Stimulated activated CD8-positive, alpha-beta memory T cell treated with anti-CD3 and anti-CD28 coated beads, Interleukin-12 subunit alpha, Interleukin-12 subunit beta, amount 100 ng/mL, for 4 hours (primary cell): ENCODE data around the gene HOXC11.

Experiments used
- DNase-seq: peaks from one replicate; pipeline ENCODE4 v3.0.0-alpha.2; 2020; ENCODE audit warnings: low read depth

Gene HOXC11

DNA sequence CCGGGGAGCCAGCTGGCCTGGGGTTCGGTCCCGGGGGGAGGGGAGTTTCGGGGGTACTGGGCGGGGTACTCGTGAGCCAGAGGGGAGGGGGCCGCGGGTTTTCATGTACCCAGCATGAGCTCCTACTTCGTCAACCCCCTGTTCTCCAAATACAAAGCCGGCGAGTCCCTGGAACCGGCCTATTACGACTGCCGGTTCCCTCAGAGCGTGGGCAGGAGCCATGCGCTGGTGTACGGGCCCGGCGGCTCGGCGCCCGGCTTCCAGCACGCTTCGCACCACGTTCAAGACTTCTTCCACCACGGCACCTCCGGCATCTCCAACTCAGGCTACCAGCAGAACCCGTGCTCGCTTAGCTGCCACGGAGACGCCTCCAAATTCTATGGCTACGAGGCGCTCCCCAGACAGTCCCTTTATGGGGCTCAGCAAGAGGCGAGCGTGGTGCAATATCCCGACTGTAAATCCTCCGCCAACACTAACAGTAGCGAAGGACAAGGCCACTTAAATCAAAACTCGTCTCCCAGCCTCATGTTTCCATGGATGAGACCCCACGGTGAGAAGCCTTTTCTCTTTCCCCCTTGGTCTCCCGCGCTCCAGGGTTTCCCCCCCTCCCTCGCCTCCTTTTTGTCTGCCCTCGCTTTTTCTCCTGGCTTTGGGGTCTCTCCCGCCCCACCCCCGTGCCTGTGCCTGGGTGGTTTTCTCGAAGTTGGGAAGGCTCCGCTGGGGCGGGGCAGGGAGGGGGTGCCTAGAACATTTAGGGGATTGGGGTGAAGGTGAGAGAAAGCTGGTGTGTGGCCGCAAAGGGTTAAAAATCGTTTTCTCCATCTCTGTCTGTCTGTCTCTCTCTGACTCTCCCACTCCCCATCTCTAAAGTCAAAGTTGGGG lies 36.5 kb downstream of the HOXC11 start:
- DNase-seq: no peak

DNA sequence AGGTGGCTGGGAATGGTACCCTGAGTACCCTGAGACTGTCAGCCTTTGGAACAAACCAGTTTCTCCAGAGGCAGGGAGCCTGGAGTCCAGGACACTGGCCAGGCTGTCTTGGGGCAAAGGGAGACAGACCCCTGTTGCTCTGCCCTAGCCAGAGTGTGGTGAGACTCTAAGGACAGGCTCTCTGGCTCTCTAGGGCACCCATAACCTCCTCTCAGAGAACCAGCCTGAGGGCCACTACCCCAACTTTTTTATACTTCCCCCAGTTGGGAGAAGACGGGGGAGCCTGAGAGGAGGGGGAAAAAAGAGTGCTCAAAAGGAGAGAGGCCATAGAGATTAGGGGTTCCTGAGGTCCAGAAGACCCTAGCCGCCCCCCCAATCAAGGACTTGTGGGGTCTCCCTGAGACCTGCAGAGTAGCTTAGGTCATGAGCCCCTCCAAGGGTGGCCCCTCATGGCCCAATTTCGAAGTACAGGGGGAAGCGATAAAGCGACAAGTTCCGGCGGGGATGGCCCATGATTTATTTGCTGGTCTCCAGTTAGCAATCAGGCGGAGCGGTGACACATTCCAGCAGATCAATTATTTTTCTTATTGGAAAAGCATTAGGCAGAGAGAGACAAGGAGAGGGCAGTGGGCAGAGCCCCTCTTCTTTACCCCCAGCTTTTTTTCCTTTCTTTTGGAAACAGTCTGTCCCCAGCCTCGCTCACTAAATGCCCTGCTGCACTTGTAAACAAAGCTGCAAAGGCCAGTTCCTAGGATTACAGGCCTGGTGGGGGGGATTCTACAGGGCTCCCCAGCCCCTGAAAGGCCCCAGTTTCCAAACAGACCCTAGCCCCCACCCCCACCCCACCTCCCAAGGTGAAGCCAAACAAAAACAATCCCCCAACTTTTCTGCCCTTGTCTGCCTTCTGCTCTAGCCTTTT lies 37.4 kb downstream of the HOXC11 start:
- no peak for DNase-seq

DNA sequence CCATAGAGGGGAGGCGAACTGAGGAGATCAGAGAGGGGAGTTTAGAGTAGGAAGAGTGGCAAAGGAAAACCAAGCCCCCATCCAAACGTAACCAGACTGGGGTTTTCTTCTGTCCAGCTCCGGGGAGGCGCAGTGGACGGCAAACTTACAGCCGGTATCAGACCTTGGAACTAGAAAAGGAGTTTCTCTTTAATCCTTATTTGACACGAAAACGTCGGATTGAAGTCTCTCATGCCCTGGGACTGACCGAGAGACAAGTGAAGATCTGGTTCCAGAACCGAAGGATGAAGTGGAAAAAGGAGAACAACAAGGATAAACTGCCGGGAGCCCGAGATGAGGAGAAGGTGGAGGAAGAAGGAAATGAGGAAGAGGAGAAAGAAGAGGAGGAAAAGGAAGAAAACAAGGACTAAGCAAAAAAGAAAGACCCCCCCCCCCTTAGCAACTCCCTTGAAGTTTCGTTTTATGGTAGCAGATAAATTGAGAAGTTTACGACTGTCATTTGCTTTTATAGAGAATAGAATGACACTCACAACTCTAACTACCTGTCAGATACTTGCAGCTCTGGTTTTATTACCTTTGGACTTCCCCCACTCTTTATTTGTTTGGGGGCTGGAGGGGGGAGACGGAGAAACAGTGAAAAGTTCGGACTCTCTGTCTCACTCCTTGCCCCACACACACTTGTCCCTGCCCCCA lies 38.2 kb downstream of the HOXC11 start:
- no peak for DNase-seq

DNA sequence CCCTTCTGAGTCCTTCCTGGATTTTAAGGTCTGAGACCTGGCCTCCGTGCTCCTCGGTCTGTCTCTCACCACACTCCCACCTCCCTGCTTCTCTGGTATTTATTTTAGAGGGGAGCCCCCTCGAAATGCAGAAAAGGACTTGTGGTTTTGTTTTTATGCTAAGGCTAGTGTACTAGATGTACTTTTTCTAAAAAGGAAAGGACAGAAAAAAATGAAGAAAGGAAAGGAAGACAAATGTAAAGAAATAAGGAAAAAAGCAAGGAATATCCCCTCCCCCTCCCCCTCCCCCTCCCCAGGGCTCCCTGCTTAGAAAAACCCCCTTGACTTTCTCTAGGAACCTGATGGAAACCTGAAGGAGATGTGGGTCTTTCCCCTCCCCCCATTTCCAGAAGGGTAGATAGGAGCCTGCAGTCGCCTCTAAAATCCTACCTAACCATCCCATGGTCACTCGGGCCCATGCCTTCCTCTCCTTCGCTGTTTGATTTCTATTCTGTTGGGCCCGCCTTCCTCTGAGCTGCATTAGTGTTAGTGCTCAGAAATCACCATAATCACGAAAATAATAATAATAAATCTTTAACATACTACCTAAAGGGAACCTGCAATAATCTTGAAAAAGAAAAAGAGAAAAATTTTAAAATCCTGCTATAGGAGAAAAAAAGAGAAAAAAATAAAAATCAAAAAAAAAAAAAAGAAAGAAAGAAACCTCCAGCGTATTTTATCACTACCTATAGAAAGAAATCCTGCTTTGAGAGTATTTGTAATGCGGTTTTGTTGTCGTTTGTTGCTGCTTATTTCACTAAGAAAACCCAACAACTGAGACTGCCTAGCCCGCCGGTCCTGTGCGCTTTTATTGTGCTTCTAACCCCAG lies 39.0 kb downstream of the HOXC11 start:
- no peak for DNase-seq

DNA sequence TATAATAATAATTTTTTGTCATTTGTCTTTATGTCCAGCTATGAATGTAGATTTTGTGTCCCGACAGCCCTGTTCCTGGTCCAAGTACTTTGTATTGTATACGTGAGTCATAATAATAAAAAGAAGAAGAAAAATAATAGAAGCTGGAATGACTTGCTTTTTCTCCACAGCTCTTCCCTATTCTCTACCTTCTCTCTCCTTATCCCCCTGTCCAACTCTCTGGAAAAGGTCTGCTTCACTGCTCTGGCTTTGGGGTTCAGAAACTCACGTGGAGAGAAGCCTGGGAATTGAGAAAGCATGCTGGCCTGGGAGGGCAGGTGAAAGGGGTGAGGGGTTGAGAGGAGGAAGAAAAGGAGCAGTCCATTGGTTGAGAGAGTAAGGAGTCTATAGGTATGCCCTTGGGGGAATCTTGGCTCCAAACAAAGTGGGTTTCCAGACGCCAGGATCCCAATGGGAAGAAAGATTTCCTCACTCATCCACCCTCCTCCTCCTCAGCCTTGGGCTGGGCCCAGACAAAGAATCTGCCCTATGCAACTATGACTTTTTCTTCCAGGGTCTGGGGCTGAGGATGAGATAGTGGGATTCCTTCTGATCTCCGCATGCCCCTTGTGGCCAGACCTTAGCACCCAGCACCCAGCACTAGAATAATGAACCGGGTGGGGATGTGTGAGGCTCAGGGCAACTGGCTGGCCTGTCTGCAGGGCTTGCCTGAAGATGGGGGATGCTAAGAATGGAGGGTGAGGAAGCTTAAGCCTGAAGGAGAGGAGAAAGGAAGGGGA lies 39.9 kb downstream of the HOXC11 start:
- no peak for DNase-seq

DNA sequence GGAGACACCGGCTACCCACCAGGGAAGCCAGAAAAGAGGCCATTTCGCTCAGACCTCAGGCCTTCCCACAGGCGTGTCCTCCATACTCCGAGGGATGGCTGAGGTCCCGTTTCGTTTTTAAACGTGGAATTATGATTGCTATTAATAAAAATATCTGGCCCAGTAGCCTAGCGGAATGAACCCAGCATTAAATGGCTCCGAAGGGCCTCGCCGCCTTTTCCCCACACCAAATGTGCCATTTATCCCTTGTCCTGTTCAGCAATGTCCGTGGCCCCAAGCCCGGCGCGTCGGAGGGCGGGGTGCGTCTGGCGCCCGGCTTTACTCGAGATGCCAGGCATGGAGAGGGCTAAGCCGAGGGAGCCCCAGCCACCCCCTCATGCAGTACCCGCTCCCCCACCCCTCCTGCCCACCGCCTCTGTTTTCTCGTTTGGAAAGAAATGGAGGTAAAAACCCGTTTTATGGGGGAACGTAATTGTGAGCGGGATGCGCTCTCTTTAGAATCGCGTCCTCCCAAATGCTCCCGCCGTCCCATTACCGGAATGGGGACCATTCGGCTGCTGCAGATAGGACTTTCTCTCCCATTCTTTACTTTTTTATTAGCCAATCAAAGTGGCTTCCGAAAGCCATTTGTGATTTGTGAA lies 41.6 kb downstream of the HOXC11 start:
- DNase-seq: no peak

DNA sequence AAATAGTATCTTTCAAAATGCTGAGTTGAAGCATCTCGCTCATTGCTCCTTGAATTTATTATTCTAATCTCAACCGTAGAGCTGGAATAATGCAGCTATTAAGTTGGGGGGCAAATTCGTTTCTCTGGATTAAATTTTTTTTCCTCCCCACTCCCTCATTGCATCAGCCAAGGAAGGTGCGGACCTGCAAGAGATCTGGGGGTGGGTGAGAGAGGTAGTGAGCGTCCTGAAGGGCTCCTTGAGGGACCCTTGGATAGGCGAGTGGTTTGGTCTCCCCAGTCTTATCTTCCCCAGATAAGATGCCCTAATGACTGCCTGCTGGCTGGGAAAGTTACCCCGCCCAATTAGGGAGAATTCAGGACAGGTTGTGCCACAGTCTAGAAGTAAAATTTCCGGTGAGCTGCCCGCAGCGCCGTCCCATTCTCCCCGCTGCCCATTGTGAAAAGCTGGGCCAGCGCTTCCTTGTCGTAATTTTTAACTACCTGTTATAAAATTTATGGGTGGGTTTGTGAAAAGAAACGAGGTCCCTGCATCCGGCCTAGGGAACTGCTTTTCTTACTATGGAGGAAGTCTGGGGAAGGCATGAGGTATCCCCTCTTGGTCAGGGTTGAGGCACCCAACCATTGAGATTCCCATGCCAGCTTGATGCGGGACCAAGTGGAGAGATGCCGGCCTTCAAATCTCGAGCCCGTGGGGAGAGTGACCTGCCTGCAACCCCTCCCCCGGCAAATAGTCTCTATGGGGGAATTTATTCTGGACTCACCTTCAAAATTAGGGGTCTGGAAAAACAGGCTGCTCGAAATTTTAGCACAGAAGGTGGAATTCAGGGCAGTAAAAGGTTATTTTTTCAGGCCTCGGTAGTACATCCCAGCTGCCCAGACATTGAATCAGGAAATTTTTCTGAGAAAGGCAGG lies 42.3 kb downstream of the HOXC11 start:
- no peak for DNase-seq

DNA sequence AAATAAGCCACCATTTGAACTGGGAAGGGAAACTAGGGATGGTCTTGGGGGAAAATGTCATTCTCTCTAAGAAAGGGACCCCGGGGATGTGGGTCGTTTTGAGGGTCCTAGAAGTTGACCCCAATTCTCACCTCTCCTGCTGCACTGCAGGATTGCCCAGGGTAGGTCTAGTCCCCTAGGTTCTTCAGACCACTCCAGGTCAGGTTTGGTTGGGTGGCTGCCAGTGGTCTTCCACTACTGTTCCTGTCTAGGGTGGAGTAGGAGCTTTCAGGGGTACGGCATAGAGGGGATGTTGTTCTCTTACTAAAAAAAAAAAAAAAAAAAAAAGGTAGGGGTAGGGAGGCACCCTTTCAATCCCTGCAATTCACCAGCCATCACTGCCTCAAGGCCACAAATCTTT lies 43.1 kb downstream of the HOXC11 start:
- DNase-seq: no peak

DNA sequence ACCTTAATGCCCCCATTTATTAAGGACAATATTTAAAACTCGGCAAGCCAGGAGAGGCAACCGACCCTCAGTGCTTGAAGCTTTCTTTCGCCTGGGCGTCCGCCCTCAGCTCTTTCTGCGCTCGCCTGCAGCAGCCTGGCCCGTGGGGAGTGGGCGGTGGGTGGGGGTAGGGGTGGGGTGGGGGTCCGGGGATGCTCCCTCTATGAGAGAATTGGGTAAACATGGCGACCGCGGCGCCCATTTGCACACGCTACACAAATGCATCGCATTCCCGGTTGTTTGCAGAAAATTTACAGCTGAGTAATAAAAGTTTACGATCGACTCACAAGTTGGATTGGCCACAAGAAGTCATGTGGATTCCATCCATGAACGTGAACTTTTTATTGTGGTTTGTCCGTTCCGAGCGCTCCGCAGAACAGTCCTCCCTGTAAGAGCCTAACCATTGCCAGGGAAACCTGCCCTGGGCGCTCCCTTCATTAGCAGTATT lies 43.6 kb downstream of the HOXC11 start:
- no peak for DNase-seq

DNA sequence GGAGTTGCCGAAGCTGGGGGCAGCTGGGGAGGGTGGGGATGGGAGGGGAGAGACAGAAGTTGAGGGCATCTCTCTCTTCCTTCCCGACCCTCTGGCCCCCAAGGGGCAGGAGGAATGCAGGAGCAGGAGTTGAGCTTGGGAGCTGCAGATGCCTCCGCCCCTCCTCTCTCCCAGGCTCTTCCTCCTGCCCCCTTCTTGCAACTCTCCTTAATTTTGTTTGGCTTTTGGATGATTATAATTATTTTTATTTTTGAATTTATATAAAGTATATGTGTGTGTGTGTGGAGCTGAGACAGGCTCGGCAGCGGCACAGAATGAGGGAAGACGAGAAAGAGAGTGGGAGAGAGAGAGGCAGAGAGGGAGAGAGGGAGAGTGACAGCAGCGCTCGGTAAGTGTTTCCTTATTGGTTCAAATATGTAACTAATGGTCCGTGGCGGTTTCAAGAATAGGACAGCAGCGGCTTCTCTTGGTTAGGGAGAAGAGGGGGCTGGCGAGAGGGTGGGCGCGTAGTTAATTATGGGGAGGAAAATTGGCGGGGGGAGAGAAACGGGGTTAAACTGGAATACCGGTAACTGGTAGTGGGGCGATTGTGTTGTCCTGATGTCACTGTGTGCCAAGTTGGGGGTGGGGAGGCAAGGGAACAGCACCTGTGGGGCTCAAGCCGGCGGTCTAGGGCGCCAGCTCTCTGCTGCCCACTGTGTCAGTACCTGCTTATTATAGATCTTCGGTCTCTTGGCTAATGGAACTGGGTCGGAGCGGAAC lies 44.3 kb downstream of the HOXC11 start:
- no peak for DNase-seq

DNA sequence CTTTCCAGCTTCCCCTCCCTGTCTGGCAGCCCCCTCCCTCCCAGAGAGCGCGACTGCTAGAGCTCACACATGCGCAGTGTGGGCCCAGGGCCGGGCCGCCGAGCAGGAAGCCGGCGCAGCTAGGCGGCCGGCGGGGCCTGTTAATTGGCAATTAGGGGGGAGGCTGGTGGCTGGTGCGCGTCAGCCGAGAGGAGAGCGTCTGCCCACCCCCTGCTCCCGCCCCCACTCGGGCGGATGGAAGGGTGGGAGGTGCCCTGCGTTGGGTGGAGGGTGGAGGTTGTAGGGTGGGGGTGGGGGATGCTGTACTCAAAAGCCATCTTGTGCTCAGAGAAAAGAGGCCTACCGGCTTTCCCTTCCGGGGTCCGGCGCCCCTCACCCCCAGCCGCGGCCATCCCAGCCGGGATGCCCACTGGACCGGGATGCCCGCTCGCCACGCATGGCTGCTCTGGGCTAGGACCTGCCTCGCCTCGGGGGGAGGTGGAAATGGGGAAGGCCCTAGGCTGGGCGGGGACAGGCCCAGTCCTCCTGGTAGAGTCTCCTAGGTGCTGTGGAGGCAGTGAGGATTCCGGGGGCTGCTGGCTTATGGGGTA lies 45.0 kb downstream of the HOXC11 start:
- DNase-seq: peak; percentile 66

DNA sequence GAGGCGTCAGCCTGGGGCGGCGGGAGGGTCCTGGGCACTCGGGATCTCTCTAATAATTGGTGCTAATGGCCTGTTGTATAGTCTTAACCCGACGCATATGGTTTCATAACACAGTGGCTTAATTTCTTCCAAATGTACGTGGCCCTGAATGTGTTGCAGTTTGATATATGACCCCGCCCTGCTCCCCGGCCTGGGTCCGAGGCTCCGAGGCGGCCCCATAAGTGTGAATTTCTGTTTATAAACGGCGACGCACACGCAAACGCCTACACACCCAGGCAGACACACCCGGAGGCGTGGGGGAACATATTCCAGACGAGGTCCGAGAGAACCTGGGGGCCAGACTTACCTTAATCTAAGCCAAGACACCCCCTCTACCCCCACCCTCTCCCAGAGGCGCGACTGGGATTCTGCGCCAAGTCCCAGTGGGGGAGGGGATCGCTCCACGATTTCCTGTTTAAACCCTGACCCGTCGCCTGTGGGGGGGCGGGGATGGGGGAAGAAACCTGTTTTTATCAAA lies 45.6 kb downstream of the HOXC11 start:
- no peak for DNase-seq

DNA sequence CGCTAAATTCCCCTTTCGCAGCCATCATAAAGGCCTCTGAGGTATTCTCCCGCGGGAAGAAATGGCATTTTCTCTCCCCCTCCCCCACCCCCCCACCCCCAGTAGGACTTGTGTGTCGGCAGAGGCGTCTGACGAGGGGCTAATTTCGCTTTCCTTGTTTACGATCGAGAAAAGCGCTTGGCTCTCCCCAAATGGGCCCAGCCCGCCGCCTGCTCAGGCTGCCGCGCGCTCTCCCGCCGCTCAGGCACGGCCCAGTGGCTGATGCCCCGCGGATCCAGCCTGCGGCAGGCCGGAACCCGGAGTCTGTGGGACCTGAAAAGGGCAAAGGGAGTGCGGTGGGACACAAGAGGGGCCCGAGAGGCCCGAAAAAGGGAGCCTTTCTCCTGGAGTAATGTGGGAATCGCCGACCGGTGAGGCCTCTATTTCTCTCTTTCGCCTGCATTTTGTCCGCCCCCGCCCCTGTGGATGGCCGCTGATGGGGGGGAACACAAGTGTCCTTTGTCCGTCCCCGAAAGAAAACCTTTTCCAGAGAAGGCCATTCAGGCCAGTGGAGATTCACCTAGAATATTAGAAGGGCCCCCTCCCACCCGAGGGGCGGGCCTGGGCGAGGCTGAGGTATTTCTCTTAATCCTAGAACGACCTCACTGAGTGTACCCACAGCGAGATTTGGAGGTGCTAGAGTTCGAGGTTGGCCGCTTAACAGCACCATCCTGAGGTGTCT lies 46.3 kb downstream of the HOXC11 start:
- DNase-seq: no peak

DNA sequence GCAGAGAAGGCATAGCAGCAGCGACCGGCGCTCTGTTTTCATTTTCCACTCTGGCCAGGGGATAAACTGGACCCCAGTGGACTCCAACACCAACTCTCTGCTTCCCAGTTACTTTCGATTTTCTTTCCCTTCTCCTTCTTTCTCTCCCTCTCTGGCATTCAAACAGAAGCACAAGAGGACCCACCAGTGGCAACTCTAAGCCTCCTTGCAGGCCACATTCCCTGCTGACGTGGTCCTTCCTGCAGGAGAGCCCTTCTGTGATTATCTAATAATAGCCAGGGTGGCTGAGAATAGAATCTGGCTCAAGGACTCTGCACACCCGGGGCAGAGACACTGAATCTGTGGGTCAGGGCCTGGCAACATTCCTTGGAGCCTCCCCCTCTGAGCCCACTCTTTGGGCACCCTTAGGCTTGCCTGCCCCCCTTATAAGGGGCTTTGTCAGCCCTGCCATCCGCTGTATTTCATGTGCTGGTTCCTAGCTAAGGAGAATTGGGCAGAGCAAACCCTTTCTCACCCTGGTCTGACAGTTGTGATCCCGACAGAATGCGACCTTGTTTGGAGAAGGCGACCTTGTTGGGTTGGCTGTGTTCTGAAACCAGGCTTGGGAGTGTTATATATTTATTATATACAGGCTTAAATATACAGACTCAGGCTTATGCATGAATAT lies 47.1 kb downstream of the HOXC11 start:
- no peak for DNase-seq

DNA sequence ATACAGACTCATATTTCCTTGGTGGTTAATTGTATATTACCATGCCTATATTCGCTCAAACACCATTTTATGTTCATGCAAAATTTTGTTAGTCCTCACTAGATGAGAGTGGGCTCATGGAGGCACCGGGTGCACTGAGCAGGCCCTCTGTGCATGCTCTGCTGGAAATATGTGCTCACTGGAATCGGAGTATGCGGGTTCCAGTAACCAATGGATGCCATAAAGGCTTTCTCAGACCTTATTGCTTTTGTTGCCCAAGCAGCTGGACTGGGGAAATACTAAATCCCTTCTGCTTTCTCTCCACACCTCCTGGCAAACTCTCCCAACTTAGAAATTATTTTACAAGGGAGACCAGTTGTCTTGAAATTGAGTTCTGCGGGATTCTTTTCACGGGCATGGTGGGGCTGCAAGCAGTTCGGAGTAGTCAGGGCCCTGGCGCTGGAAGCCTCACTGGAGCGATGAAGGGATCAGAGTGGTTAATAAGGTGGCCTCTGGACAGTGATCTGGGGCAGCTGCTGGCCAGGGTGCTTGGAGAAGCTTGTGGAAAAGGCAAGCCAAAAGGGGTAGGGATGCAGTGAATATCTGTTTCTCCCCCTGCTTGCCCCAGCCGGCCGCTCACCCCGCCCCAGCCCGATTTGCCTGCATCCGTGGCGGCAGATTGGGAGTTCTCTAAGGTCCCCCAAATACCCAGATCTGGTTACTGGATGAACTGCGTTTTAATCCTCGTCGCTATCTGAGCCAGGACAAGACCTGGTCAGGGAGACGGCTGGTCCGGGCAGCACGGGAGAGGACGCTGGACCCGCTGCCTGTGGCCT lies 47.9 kb downstream of the HOXC11 start:
- DNase-seq: no peak
